SK-N-SH (cell line): ENCODE results near the gene NNT. TPM values are rescaled to one million over a fixed set of nuclear protein-coding genes. Genes with fewer than 3 reads are reported as not detected.

Experiments
- CTCF ChIA-PET: fragments of 300-600, 350-600 bp; formaldehyde crosslinking; extraction: SDS; loops from one replicate; lab custom pipeline; 2021; lab: Yijun Ruan, JAX
- POLR2A ChIA-PET: fragments of 350-600 bp; sonication (Branson Sonifier 250); formaldehyde crosslinking; extraction: SDS; loops from one replicate; lab custom pipeline; 2020; ENCODE audit warnings: antibody characterized with exemption, inconsistent platforms; lab: Yijun Ruan, JAX
- DNase-seq: peaks from one replicate; pipeline ENCODE4 v3.0.0; 2012
- H2AFZ ChIP-seq: fragments of 200-600 bp; sonication (generic); 2 replicates; pipeline ENCODE4 v1.8.1; 2016; ENCODE audit warnings: antibody characterized with exemption, mild to moderate bottlenecking, low read depth
- H3F3A ChIP-seq: fragments of 200-600 bp; sonication (generic); replicated peaks from 2 replicates; pipeline ENCODE3; 2016; ENCODE audit warnings: antibody characterized with exemption, mild to moderate bottlenecking; ENCODE audit not compliant: insufficient read depth
- H3K27ac ChIP-seq, 2 experiments: fragments of 200-500 bp in 1 of 2; fragments of 200-600 bp in 1 of 2; sonication (Bioruptor generic) in 1 of 2; sonication (generic), shearing (Covaris generic) in 1 of 2; 2 replicates each; pipeline versions ENCODE4 v1.5.1 to v1.6.1; 2014 to 2016; ENCODE audit warnings: low read depth in 2 of 2, inconsistent platforms in 1 of 2, low read length in 1 of 2, mild to moderate bottlenecking in 1 of 2, mixed read lengths in 1 of 2
- H3K27me3 ChIP-seq: fragments of 200-600 bp; sonication (generic), shearing (Covaris generic); 2 replicates; pipeline ENCODE4 v1.6.1; 2016; ENCODE audit warnings: mixed run types; ENCODE audit not compliant: insufficient read depth
- H3K36me3 ChIP-seq, 2 experiments: fragments of 200-500 bp in 1 of 2; fragments of 200-600 bp in 1 of 2; sonication (Bioruptor generic) in 1 of 2; sonication (generic) in 1 of 2; replicated peaks in 1 of 2; 2 replicates each; pipeline versions ENCODE3 to v1.5.1; 2014 to 2016; ENCODE audit warnings: low read length in 1 of 2, mild to moderate bottlenecking in 1 of 2; ENCODE audit not compliant: insufficient read depth in 2 of 2, control insufficient read depth in 1 of 2
- H3K4me1 ChIP-seq, 2 experiments: fragments of 200-500 bp in 1 of 2; fragments of 200-600 bp in 1 of 2; sonication (Bioruptor generic) in 1 of 2; sonication (generic), shearing (Covaris generic) in 1 of 2; 2 replicates each; pipeline versions ENCODE4 v1.5.1 to v1.6.1; 2014 to 2016; ENCODE audit warnings: low read depth in 1 of 2, low read length in 1 of 2, mixed run types in 1 of 2; ENCODE audit not compliant: insufficient read depth in 2 of 2, control insufficient read depth in 1 of 2
- H3K4me2 ChIP-seq: fragments of 200-600 bp; sonication (generic), shearing (Covaris generic); 2 replicates; pipeline ENCODE4 v1.6.1; 2017; ENCODE audit warnings: mixed run types
- H3K4me3 ChIP-seq, 2 experiments: fragments of 200-500 bp in 1 of 2; fragments of 200-600 bp in 1 of 2; sonication (Bioruptor generic) in 1 of 2; sonication (generic), shearing (Covaris generic) in 1 of 2; 2 replicates each; pipeline versions ENCODE4 v1.5.1 to v1.8.1; 2014 to 2016; ENCODE audit warnings: low read depth in 2 of 2, inconsistent platforms in 1 of 2, low read length in 1 of 2, mild to moderate bottlenecking in 1 of 2, mixed read lengths in 1 of 2, moderate library complexity in 1 of 2
- H3K79me2 ChIP-seq: fragments of 200-600 bp; sonication (generic); 2 replicates; pipeline ENCODE4 v1.8.1; 2017; ENCODE audit warnings: mild to moderate bottlenecking; ENCODE audit not compliant: insufficient read depth
- H3K9ac ChIP-seq: fragments of 200-600 bp; sonication (generic); 2 replicates; pipeline ENCODE4 v1.6.1; 2017; ENCODE audit warnings: mixed run types
- H3K9me2 ChIP-seq: fragments of 200-600 bp; sonication (generic); 2 replicates; pipeline ENCODE4 v1.6.1; 2017; ENCODE audit warnings: mixed run types
- H3K9me3 ChIP-seq: fragments of 200-600 bp; sonication (generic); 2 replicates; pipeline ENCODE4 v1.6.1; 2017; ENCODE audit warnings: mixed run types, mild to moderate bottlenecking, moderate library complexity
- H4K20me1 ChIP-seq: fragments of 200-600 bp; sonication (generic); 2 replicates; pipeline ENCODE4 v1.6.1; 2017; ENCODE audit warnings: mild to moderate bottlenecking, mixed run types; ENCODE audit not compliant: insufficient read depth
- CHD2 ChIP-seq: fragments of 150-350 bp; IDR thresholded peaks from 2 replicates; pipeline ENCODE4 v1.6.1; 2018; ENCODE audit warnings: low read length; ENCODE audit not compliant: partially characterized antibody
- ELF1 ChIP-seq: IDR thresholded peaks from 2 replicates; pipeline ENCODE4 v1.4.0; 2012
- EP300 ChIP-seq, 2 experiments: IDR thresholded peaks; 2 replicates each; pipeline versions ENCODE4 v1.4.0 to v1.6.1; 2012; ENCODE audit warnings: borderline replicate concordance in 1 of 2, low read depth in 1 of 2, low read length in 1 of 2
- EZH2phosphoT487 ChIP-seq: fragments of 200-600 bp; sonication (generic); IDR thresholded peaks from 2 replicates; pipeline ENCODE4 v1.6.1; 2017; ENCODE audit warnings: low read depth, mixed run types, mild to moderate bottlenecking, antibody characterized with exemption, moderate library complexity, borderline replicate concordance
- FOSL2 ChIP-seq: IDR thresholded peaks from 2 replicates; pipeline ENCODE4 v1.4.0; 2012; ENCODE audit warnings: low read depth, mild to moderate bottlenecking, moderate library complexity, borderline replicate concordance
- FOXJ3 ChIP-seq: sonication (generic); formaldehyde crosslinking; IDR thresholded peaks from 2 replicates; pipeline ENCODE4 v1.5.1; 2020; ENCODE audit warnings: mild to moderate bottlenecking, missing genetic modification reagents
- GABPA ChIP-seq: IDR thresholded peaks from 2 replicates; pipeline ENCODE4 v1.4.0; 2012; ENCODE audit warnings: low read depth, mild to moderate bottlenecking
- JUND ChIP-seq: IDR thresholded peaks from 2 replicates; pipeline ENCODE4 v1.4.0; 2012
- MXI1 ChIP-seq: IDR thresholded peaks from 2 replicates; pipeline ENCODE4 v1.6.1; 2012; ENCODE audit warnings: mild to moderate bottlenecking, low read depth, low read length, improper control_type of control experiment
- POLR2AphosphoS5 ChIP-seq: IDR thresholded peaks from 2 replicates; pipeline ENCODE4 v1.6.1; 2012; ENCODE audit warnings: low read depth, low read length
- SMC3 ChIP-seq: IDR thresholded peaks from 2 replicates; pipeline ENCODE4 v1.6.1; 2012; ENCODE audit warnings: low read depth, low read length, improper control_type of control experiment
- TCF12 ChIP-seq: IDR thresholded peaks from 2 replicates; pipeline ENCODE4 v1.4.0; 2012
- TEAD4 ChIP-seq: IDR thresholded peaks from 2 replicates; pipeline ENCODE4 v1.4.0; 2012; ENCODE audit warnings: mild to moderate bottlenecking, borderline replicate concordance; ENCODE audit not compliant: insufficient read depth
- WGBS: methylation state at CpG from one replicate; pipeline ENCODE4 v1.1.6; 2017; ENCODE audit warnings: low lambda C conversion rate; 5-methylcytosine and 5-hydroxymethylcytosine counted together
- polyA plus RNA-seq, 3 experiments: library from polyadenylated mRNA; depleted of rRNA; stranded (reverse); fragments of >200 nt; gene quantifications; 2 replicates each; pipeline ENCODE4 v1.2.3, GENCODE V29; 2012
- TF ChIP-seq, protein P1 (sequence below): IDR thresholded peaks from 2 replicates; pipeline ENCODE4 v1.6.1; 2012; ENCODE audit warnings: mild to moderate bottlenecking, low read depth, low read length, moderate library complexity
- TF ChIP-seq, protein P2 (sequence below): fragments of 150-350 bp; IDR thresholded peaks from 2 replicates; pipeline ENCODE4 v1.6.1; 2016; ENCODE audit warnings: mild to moderate bottlenecking, low read depth, low read length
- TF ChIP-seq, protein P3 (sequence below): IDR thresholded peaks from 2 replicates; pipeline ENCODE4 v1.4.0; 2012; ENCODE audit warnings: low read depth, borderline replicate concordance

NNT gene
- polyA plus RNA-seq, 1 of the 3 experiments (the other 2 are of a cell fraction), result 21.9 TPM

DNA sequence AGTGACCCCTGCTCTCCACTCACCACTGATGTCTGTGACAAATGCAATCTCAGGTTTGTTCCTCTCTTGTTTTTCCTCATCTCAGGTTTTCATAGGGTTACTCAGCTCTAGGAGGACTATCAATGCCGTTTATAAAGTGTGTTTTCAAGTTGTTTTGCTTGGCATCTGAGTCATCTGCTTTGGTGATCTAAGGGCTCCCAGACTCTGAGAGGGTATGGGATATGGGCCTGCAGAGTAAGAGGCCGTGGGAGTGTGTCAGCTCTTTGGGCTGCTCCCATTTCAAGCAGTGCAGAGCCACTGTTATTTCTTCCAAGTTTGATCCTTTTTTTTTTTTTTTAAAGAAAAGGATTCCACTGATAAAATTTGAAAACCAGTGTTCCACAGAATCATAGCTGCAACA is 46.3 kb downstream of the NNT start (continued):
- TF ChIP-seq, protein P1, sequence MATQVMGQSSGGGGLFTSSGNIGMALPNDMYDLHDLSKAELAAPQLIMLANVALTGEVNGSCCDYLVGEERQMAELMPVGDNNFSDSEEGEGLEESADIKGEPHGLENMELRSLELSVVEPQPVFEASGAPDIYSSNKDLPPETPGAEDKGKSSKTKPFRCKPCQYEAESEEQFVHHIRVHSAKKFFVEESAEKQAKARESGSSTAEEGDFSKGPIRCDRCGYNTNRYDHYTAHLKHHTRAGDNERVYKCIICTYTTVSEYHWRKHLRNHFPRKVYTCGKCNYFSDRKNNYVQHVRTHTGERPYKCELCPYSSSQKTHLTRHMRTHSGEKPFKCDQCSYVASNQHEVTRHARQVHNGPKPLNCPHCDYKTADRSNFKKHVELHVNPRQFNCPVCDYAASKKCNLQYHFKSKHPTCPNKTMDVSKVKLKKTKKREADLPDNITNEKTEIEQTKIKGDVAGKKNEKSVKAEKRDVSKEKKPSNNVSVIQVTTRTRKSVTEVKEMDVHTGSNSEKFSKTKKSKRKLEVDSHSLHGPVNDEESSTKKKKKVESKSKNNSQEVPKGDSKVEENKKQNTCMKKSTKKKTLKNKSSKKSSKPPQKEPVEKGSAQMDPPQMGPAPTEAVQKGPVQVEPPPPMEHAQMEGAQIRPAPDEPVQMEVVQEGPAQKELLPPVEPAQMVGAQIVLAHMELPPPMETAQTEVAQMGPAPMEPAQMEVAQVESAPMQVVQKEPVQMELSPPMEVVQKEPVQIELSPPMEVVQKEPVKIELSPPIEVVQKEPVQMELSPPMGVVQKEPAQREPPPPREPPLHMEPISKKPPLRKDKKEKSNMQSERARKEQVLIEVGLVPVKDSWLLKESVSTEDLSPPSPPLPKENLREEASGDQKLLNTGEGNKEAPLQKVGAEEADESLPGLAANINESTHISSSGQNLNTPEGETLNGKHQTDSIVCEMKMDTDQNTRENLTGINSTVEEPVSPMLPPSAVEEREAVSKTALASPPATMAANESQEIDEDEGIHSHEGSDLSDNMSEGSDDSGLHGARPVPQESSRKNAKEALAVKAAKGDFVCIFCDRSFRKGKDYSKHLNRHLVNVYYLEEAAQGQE, result no peak
- no peak for TF ChIP-seq CHD2
- no peak for TF ChIP-seq SMC3
- no peak for TF ChIP-seq JUND
- no peak for TF ChIP-seq POLR2AphosphoS5

DNA sequence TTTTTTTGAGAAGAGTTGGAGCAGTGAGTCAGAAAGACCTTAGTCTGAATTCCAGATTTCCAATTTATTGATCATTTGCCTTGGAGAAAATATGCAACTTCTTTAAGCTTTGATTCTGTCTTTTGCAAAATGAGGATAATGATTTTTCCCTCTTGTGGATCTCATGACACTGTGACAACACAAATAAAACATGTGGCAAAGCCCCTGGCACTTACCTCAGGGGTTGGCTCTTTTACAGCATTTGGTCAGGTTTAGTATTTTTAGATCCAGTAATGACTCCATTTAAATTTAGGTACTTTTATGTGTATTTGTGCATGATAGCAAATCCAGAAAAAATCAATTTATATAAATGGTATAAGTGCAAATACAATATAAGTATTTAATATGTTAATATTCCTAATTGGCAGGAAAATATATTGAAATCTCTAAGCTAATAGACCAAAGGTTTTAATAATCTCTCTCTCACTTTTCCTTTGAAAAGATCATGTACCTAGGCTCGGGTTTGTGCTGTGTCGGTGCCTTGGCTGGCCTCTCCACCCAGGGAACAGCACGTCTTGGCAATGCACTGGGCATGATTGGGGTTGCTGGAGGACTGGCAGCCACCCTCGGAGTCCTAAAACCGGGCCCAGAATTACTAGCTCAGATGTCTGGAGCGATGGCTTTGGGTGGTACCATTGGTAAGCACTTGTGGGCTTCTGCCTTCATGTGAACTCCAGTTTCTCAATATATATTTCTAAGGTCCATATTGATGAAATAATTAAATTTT is 49.7 kb downstream of the NNT start:
- Histone ChIP-seq H3K27ac (no peak overlapping the region), H3K4me2 (no peak overlapping the region), H3K9me3 (no peaks in the 10 kb centered on the region), H3K79me2 (no peaks in the 10 kb centered on the region), H4K20me1 (no peaks in the 10 kb centered on the region), H3K36me3 (peaks cover 49 to 72% of the 10 kb centered on the region in 2 experiments), H3F3A (peaks cover 14% of the 10 kb centered on the region), H3K4me1 (peaks cover 0 to 7% of the 10 kb centered on the region in 2 experiments; a peak in 2 of 4 replicates), H3K9me2 (no peaks in the 10 kb centered on the region), H3K27me3 (no peaks in the 10 kb centered on the region), H3K4me3 (no peak overlapping the region), H3K9ac (no peak overlapping the region), H2AFZ (no peak overlapping the region)
- TF ChIP-seq SMC3 (no peak), GABPA (no peak), TCF12 (no peak), TEAD4 (no peak), MXI1 (no peak), ELF1 (no peak), FOSL2 (no peak), EZH2phosphoT487 (no peak), FOXJ3 (CRISPR knock-in tag) (no peak), EP300 (IDR thresholded peaks at IDR 0.05; ENCODE audit: borderline replicate concordance in 1 of 2, low read depth in 1 of 2, low read length in 1 of 2) (no peak)
- TF ChIP-seq, protein P2, sequence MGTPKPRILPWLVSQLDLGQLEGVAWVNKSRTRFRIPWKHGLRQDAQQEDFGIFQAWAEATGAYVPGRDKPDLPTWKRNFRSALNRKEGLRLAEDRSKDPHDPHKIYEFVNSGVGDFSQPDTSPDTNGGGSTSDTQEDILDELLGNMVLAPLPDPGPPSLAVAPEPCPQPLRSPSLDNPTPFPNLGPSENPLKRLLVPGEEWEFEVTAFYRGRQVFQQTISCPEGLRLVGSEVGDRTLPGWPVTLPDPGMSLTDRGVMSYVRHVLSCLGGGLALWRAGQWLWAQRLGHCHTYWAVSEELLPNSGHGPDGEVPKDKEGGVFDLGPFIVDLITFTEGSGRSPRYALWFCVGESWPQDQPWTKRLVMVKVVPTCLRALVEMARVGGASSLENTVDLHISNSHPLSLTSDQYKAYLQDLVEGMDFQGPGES, result no peak
- TF ChIP-seq, protein P3, sequence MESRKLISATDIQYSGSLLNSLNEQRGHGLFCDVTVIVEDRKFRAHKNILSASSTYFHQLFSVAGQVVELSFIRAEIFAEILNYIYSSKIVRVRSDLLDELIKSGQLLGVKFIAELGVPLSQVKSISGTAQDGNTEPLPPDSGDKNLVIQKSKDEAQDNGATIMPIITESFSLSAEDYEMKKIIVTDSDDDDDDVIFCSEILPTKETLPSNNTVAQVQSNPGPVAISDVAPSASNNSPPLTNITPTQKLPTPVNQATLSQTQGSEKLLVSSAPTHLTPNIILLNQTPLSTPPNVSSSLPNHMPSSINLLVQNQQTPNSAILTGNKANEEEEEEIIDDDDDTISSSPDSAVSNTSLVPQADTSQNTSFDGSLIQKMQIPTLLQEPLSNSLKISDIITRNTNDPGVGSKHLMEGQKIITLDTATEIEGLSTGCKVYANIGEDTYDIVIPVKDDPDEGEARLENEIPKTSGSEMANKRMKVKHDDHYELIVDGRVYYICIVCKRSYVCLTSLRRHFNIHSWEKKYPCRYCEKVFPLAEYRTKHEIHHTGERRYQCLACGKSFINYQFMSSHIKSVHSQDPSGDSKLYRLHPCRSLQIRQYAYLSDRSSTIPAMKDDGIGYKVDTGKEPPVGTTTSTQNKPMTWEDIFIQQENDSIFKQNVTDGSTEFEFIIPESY, result no peak
- no peak for DNase-seq
- WGBS, result 95% methylated on average over 6 of the region's 6 CpGs
- POLR2A ChIA-PET, result no interaction called here
- CTCF ChIA-PET, result interaction anchor here (1.6 to 6.6 kb wide), 2 partner anchors 8 to 21 kb away, joined by 5 to 37 read pairs; no protein-coding TSS in a partner anchor
